Esophagus muscularis mucosa (tissue), 3 donors: ENCODE measurements around the gene DFFB.

Experiments
- CTCF ChIP-seq, 3 experiments: fragments of 200-600 bp in 2 of 3; fragments of 450-650 bp in 1 of 3; sonication (generic) in 2 of 3; IDR thresholded peaks; one replicate each; pipeline ENCODE4 v1.5.1; 2017 to 2019; ENCODE audit warnings: antibody characterized with exemption in 3 of 3, mild to moderate bottlenecking in 2 of 3, moderate library complexity in 1 of 3
- POLR2A ChIP-seq: fragments of 450-650 bp; IDR thresholded peaks from one replicate; pipeline ENCODE4 v1.6.1; 2017; ENCODE audit warnings: antibody characterized with exemption, moderate library complexity, mild to moderate bottlenecking, low read depth

- TF ChIP-seq CTCF (IDR thresholded peaks at IDR 0.05), result no peak
- no peak for TF ChIP-seq POLR2A
Measured at GRCh38 chr1:3907031-3907534, 49.8 kb downstream of the DFFB start.
